ENCODE results near the gene OSBP2.

Gene OSBP2

DNA sequence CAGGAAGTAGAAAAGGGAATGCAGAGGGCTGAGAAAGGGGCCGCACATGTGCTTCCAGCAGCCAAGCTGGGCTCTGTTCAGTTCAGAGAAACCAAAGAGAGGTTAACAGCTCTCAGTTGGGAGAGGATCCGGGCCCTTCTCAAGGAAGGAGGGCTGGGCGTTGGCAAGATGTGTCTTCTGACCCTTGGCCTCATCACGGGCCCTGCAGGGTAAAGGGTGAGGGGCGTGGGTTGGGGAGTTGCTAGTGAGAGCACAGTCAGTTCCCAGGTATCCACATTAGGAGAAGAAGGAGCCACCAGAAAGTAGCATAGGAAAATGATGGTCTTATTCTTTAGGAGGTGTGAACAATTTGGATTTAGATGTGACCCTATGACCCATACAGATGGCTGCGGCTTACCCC is 73.0 kb downstream of the OSBP2 start:
- Histone ChIP-seq H3K4me3 (ENCODE audit: low read depth, low read length, poor library complexity, severe bottlenecking) (no peak overlapping the region), H3K79me2 (ENCODE audit: insufficient read depth, low read length) (no peaks in the 10 kb centered on the region), H3F3A (ENCODE audit: insufficient read depth, low read length) (no peaks in the 10 kb centered on the region), H3K9ac (ENCODE audit: low read length) (no peak overlapping the region), H4K20me1 (ENCODE audit: insufficient read depth, low read length) (no peaks in the 10 kb centered on the region), H3K4me2 (ENCODE audit: low read length) (no peak overlapping the region), H3K27me3 (ENCODE audit: insufficient read depth, low read length) (no peaks in the 10 kb centered on the region), H2AFZ (ENCODE audit: low read length) (no peak overlapping the region), H3K9me2 (ENCODE audit: low read depth, low read length) (no peaks in the 10 kb centered on the region), H3K36me3 (ENCODE audit: insufficient read depth, low read length) (no peaks in the 10 kb centered on the region), H3K4me1 (ENCODE audit: insufficient read depth, low read length, severe bottlenecking) (no peaks in the 10 kb centered on the region), H3K27ac (ENCODE audit: low read depth, low read length, poor library complexity, severe bottlenecking) (no peak overlapping the region), H3K9me3 (ENCODE audit: low read length) (no peaks in the 10 kb centered on the region)
- no peak for TF ChIP-seq EZH2 (IDR thresholded peaks at IDR 0.05; ENCODE audit: borderline replicate concordance, low read length)
- TF ChIP-seq, protein P1, sequence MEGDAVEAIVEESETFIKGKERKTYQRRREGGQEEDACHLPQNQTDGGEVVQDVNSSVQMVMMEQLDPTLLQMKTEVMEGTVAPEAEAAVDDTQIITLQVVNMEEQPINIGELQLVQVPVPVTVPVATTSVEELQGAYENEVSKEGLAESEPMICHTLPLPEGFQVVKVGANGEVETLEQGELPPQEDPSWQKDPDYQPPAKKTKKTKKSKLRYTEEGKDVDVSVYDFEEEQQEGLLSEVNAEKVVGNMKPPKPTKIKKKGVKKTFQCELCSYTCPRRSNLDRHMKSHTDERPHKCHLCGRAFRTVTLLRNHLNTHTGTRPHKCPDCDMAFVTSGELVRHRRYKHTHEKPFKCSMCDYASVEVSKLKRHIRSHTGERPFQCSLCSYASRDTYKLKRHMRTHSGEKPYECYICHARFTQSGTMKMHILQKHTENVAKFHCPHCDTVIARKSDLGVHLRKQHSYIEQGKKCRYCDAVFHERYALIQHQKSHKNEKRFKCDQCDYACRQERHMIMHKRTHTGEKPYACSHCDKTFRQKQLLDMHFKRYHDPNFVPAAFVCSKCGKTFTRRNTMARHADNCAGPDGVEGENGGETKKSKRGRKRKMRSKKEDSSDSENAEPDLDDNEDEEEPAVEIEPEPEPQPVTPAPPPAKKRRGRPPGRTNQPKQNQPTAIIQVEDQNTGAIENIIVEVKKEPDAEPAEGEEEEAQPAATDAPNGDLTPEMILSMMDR (IDR thresholded peaks at IDR 0.05; ENCODE audit: low read length): no peak

DNA sequence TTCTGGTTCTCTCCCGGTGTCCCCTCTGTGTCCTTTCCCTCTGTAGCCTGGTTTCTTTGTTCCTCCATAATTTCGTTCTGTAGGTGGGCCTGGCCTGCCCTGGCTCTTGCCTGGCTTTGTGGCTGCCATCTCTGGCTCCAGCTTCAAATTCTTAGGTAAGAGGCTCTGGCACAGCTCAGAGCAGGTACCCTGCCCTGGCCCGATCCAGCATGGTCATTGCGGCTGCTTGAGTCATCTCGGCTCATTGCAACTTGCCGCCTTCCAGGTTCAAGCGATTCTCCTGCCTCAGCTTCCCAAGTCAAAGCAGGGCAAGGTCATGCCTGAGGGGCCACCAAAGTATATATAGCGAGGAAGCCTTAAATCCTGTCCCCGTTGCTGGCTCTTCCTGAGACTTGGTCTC is 76.0 kb downstream of the OSBP2 start:
- Histone ChIP-seq H3K27me3 (ENCODE audit: insufficient read depth, low read length) (no peaks in the 10 kb centered on the region), H3K4me3 (ENCODE audit: low read depth, low read length, poor library complexity, severe bottlenecking) (no peak overlapping the region), H4K20me1 (ENCODE audit: insufficient read depth, low read length) (no peaks in the 10 kb centered on the region), H2AFZ (ENCODE audit: low read length) (no peak overlapping the region), H3K4me1 (ENCODE audit: insufficient read depth, low read length, severe bottlenecking) (no peaks in the 10 kb centered on the region), H3K4me2 (ENCODE audit: low read length) (no peak overlapping the region), H3K9ac (ENCODE audit: low read length) (no peak overlapping the region), H3K9me2 (ENCODE audit: low read depth, low read length) (no peaks in the 10 kb centered on the region), H3K36me3 (ENCODE audit: insufficient read depth, low read length) (no peaks in the 10 kb centered on the region), H3K27ac (ENCODE audit: low read depth, low read length, poor library complexity, severe bottlenecking) (no peak overlapping the region), H3K9me3 (ENCODE audit: low read length) (no peaks in the 10 kb centered on the region), H3K79me2 (ENCODE audit: insufficient read depth, low read length) (no peaks in the 10 kb centered on the region), H3F3A (ENCODE audit: insufficient read depth, low read length) (no peaks in the 10 kb centered on the region)
- TF ChIP-seq, protein P1 (IDR thresholded peaks at IDR 0.05; ENCODE audit: low read length): no peak
- no peak for TF ChIP-seq EZH2 (IDR thresholded peaks at IDR 0.05; ENCODE audit: borderline replicate concordance, low read length)

DNA sequence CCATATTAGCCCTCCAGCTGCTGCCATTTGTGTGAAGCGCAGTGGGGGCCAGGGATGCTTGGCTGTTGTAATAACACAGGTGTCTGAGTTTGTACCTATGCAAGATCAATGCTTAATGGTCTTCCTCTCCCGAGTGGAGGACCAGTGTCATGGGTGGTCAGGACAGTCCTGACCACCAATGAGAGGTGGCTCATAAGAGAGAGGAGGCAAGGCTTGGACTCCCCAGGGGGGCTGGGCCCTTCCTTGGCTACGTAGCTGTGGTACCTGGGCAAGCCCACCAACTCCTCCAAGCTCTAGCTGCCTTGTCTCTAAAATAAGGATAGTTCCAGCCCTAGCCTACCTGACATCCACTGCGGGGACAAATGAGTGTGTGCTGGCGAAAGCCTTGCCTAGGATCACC is 79.2 kb downstream of the OSBP2 start:
- Histone ChIP-seq H3K9ac (ENCODE audit: low read length) (no peak overlapping the region), H3K9me3 (ENCODE audit: low read length) (no peaks in the 10 kb centered on the region), H3K27ac (ENCODE audit: low read depth, low read length, poor library complexity, severe bottlenecking) (no peak overlapping the region), H4K20me1 (ENCODE audit: insufficient read depth, low read length) (no peaks in the 10 kb centered on the region), H2AFZ (ENCODE audit: low read length) (no peak overlapping the region), H3K4me2 (ENCODE audit: low read length) (no peak overlapping the region), H3K36me3 (ENCODE audit: insufficient read depth, low read length) (no peaks in the 10 kb centered on the region), H3F3A (ENCODE audit: insufficient read depth, low read length) (no peaks in the 10 kb centered on the region), H3K4me3 (ENCODE audit: low read depth, low read length, poor library complexity, severe bottlenecking) (no peak overlapping the region), H3K27me3 (ENCODE audit: insufficient read depth, low read length) (no peaks in the 10 kb centered on the region; the same call in 1 of the 2 replicates), H3K9me2 (ENCODE audit: low read depth, low read length) (no peaks in the 10 kb centered on the region), H3K79me2 (ENCODE audit: insufficient read depth, low read length) (no peaks in the 10 kb centered on the region), H3K4me1 (ENCODE audit: insufficient read depth, low read length, severe bottlenecking) (no peaks in the 10 kb centered on the region)
- TF ChIP-seq, protein P1 (IDR thresholded peaks at IDR 0.05; ENCODE audit: low read length): no peak
- no peak for TF ChIP-seq EZH2 (IDR thresholded peaks at IDR 0.05; ENCODE audit: borderline replicate concordance, low read length)

All from OCI-LY1 (cell line).